Neural progenitor cell (in vitro differentiated cells): Measurements from ENCODE around the gene ESPL1.

Experiments
- EZH2phosphoT487 ChIP-seq: fragments of 200-600 bp; sonication (generic); IDR thresholded peaks from 2 replicates; pipeline ENCODE4 v1.6.1; 2017; ENCODE audit warnings: antibody characterized with exemption
- TF ChIP-seq, protein P1 (sequence below): fragments of 200-600 bp; sonication (generic); IDR thresholded peaks from 2 replicates; pipeline ENCODE4 v1.5.1; 2017; ENCODE audit warnings: antibody characterized with exemption, mild to moderate bottlenecking

DNA sequence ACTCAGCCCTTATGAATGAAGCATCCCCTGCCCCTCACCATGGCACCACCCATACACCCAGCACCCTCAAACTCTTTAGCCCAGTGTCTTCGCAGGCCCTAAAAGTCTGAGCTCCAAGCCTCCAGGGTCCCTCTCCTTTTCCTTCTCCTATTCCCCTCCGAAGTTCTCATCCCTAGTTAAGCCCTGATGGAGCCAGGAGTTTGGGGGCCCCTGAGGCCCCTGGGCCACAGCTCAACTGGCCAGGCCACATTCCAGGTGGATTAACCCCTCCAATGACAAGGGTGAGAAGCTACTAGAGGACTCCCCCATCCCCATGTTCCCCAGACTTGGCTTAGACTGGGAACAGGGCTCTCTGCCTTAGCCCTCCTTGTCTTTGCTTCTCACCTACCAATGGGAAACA is 38.6 kb upstream of the ESPL1 start:
- TF ChIP-seq, protein P1, sequence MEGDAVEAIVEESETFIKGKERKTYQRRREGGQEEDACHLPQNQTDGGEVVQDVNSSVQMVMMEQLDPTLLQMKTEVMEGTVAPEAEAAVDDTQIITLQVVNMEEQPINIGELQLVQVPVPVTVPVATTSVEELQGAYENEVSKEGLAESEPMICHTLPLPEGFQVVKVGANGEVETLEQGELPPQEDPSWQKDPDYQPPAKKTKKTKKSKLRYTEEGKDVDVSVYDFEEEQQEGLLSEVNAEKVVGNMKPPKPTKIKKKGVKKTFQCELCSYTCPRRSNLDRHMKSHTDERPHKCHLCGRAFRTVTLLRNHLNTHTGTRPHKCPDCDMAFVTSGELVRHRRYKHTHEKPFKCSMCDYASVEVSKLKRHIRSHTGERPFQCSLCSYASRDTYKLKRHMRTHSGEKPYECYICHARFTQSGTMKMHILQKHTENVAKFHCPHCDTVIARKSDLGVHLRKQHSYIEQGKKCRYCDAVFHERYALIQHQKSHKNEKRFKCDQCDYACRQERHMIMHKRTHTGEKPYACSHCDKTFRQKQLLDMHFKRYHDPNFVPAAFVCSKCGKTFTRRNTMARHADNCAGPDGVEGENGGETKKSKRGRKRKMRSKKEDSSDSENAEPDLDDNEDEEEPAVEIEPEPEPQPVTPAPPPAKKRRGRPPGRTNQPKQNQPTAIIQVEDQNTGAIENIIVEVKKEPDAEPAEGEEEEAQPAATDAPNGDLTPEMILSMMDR: no peak
- no peak for TF ChIP-seq EZH2phosphoT487
